Heart left ventricle (tissue), 13 donors: Measurements from ENCODE around the gene C2CD4D.

Experiments used
- CTCF ChIP-seq, 12 donors: fragments of 200-600 bp; sonication (generic) in 4 of 12; IDR thresholded peaks; one replicate each; pipeline versions ENCODE4 v1.5.0 to v1.8.0; 2018 to 2022; ENCODE audit warnings: antibody characterized with exemption in 12 of 12, mild to moderate bottlenecking in 5 of 12
- POLR2A ChIP-seq, 2 donors: fragments of 450-650 bp; IDR thresholded peaks; one replicate each; pipeline ENCODE4 v1.6.1; 2017; ENCODE audit warnings: antibody characterized with exemption in 2 of 2, mild to moderate bottlenecking in 2 of 2, moderate library complexity in 2 of 2
- donor health status: ischemic (EF 13 %, LVEDD 7.1; RV severe dilation, severe dysfunction).
- donor health status: DM: no; HTN: yes; CAD: no.
- donor health status: DM: no; HTN: no; CAD: no.
- donor health status: ischemic (EF 25% LVEDD 6.9; RV normal size, moderate dysfunction).
- donor health status: ischemic (EF 25% LVEDD 5.7; RV mildly dilated, moderate dysfunction).
- donor health status: ischemic (EF 35%, LVEDD 5.7; RV mildly dilated, moderate dysfunction).
- donor health status: nonischemic (EF 11% LVEDD 7.7; RV severe dilation, severe dysfunction).
- donor health status: DM: yes; HTN: yes; CAD: no.
- donor health status: PGD.
- donor health status: ischemic (EF 29% LVEDD 5.4; RV normal size, mild dysfunction).
- donor health status: nonischemic (EF 23%, LVEDD 6.1; RV moderate dilation, normal function).

DNA sequence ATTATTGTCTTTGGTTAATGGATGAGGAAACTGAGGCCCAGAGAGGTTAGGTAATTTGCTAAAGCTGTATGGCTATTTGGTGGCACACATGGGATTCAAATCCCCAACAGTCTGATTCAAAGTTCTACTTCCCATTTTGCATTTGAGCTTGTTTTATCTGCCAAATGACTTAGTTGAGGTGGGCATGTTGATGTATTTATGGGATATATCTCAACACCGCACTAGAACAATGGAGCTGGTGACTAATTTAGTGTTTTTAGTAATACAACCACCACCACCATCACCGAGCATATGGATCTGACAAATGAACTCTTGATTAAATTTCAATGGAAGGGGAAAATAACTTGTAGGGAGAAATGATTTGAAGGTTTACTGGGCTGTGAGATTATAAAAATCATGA, 42.8 kb upstream of the C2CD4D start:
- TF ChIP-seq CTCF (IDR thresholded peaks at IDR 0.05) (no peak), POLR2A (IDR thresholded peaks at IDR 0.05) (no peak)
